Nephron (organoid): ENCODE results near the gene PRR18.

Source experiments
- H3K27ac Mint-ChIP-seq, 3 experiments: 2 replicates each; pipeline ENCODE4 v1.8.0; 2020; ENCODE audit warnings: mixed read lengths in 3 of 3, mild to moderate bottlenecking in 2 of 3, moderate library complexity in 1 of 3
- H3K27me3 Mint-ChIP-seq: 2 replicates; pipeline ENCODE4 v1.8.0; 2021; ENCODE audit warnings: low read depth, mild to moderate bottlenecking, moderate library complexity, mixed read lengths
- H3K36me3 Mint-ChIP-seq: 2 replicates; pipeline ENCODE4 v1.8.0; 2020; ENCODE audit warnings: low read depth, mixed read lengths
- H3K4me1 Mint-ChIP-seq: 2 replicates; pipeline ENCODE4 v1.8.0; 2020; ENCODE audit warnings: mixed read lengths
- H3K4me3 Mint-ChIP-seq, 3 experiments: 2 replicates each; pipeline ENCODE4 v1.8.0; 2020; ENCODE audit warnings: mild to moderate bottlenecking in 3 of 3, mixed read lengths in 3 of 3, moderate library complexity in 2 of 3
- H3K9me3 Mint-ChIP-seq: 2 replicates; pipeline ENCODE4 v1.8.0; 2020; ENCODE audit warnings: mixed read lengths
- TF ChIP-seq, protein P1 (sequence below), 3 experiments: fragments of 200-600 bp; sonication (generic); IDR thresholded peaks; one replicate each; pipeline ENCODE4 v1.5.0; 2021; ENCODE audit warnings: antibody characterized with exemption in 3 of 3; ENCODE audit not compliant: unreplicated experiment in 3 of 3

The PRR18 gene

DNA sequence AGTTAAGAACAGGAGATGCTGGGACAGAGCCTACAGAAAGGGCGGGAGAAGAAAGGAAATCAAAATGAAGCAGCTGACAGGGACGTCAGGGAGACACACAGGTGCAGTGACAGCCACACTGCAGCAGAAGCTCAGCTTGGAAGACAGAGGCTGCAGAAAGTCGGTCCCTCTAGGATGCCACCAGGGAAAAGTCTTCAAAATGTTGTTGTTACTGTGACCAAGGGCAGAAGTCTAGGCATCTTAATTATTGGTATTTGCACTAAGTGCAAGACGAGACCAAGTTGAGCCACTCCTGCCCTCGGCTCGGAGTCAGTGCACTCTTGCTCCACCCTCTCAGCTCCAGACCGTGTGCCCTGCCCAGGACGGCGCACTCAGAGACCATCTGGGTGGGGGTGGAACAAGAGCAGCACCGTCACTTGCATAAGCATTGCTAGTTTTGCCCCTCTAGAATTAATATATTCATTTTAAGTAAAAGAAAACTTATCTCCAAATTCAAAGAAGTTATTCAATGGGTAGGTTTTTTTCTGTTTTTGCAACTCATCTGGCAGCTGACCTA, 2.6 kb downstream of the PRR18 start:
- Mint-ChIP-seq H3K36me3 (no peaks in the 10 kb centered on the region), H3K27me3 (peaks cover 70% of the 10 kb centered on the region), H3K27ac (no peak overlapping the region), H3K9me3 (no peaks in the 10 kb centered on the region), H3K4me3 (peak overlapping the region; percentile 67 to 78 (median 67)), H3K4me1 (peaks cover 10% of the 10 kb centered on the region)
- TF ChIP-seq, protein P1, sequence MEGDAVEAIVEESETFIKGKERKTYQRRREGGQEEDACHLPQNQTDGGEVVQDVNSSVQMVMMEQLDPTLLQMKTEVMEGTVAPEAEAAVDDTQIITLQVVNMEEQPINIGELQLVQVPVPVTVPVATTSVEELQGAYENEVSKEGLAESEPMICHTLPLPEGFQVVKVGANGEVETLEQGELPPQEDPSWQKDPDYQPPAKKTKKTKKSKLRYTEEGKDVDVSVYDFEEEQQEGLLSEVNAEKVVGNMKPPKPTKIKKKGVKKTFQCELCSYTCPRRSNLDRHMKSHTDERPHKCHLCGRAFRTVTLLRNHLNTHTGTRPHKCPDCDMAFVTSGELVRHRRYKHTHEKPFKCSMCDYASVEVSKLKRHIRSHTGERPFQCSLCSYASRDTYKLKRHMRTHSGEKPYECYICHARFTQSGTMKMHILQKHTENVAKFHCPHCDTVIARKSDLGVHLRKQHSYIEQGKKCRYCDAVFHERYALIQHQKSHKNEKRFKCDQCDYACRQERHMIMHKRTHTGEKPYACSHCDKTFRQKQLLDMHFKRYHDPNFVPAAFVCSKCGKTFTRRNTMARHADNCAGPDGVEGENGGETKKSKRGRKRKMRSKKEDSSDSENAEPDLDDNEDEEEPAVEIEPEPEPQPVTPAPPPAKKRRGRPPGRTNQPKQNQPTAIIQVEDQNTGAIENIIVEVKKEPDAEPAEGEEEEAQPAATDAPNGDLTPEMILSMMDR (IDR thresholded peaks at IDR 0.05; ENCODE audit: unreplicated experiment in 3 of 3), result no peak

DNA sequence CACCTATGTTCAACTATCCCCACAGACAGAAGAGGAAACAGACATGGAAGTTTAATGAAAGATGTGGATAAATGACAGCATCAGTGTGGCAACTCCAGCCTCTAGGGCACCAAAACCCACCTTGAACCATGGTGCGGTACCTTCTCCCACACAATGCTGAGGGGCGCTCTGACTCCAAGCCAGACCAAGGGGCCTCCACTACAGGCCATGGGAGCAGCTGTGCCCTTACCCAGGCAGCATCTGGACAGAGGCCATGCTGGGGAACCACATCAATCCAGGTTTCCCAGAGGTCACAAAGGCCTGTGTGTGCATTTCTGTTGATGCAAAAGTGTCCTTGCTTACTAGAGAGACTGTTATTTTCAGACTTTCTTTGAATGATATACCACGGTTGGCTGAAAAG, 4.1 kb downstream of the PRR18 start:
- Mint-ChIP-seq H3K27me3 (peaks cover 58% of the 10 kb centered on the region), H3K27ac (no peak overlapping the region), H3K4me3 (no peak overlapping the region), H3K36me3 (no peaks in the 10 kb centered on the region), H3K4me1 (peaks cover 10% of the 10 kb centered on the region), H3K9me3 (no peaks in the 10 kb centered on the region)
- TF ChIP-seq, protein P1 (IDR thresholded peaks at IDR 0.05; ENCODE audit: unreplicated experiment in 3 of 3), result no peak

DNA sequence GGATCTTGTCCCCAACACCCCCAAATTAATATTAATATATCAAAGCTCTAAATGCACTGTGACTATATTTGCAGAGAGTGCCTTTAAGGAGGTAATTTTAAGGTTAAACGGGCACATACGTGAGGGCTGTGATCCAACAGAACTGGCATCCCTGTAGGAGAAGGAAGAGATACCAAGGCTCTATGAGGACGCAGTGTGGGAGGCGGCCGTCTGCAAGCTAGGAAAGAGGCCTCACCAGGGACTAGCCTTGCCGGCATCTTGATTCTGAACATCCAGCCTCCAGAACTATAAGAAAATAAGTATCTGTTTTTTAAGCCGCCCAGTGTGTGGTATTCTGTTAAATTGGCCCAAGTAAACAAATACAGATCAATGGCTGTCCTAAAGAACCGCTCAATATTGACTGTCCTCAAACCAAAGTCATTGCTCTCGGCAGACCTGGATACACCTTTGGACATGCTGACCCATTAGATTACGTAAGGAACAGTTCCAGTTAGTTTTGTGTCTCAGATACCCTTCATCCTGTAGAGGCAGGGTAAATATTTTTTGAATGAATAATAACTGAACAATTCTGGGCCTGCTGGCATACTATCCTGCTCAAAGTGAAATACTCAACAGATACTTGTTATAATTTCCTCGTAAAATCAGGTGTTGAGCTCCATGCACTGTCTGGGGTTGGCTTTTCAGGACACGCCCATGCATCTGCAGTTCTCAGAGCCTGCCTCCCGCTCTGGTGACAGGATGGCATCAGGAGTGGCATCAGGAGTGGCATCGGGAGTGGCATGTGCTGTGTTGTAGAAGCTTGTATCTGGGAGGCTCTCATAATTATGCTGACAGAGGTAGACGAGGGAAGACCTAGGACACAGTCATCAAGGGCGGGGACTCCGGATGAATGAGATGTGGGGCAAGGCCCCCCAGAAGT, 6.3 kb downstream of the PRR18 start:
- H3K4me3 Mint-ChIP-seq, result no peak overlapping the region
- peaks cover 2% of the 10 kb centered on the region for H3K9me3 Mint-ChIP-seq
- H3K4me1 Mint-ChIP-seq, result peaks cover 10% of the 10 kb centered on the region
- no peaks in the 10 kb centered on the region for H3K36me3 Mint-ChIP-seq
- TF ChIP-seq, protein P1 (IDR thresholded peaks at IDR 0.05; ENCODE audit: unreplicated experiment in 3 of 3), result no peak
- no peak overlapping the region for H3K27ac Mint-ChIP-seq
- H3K27me3 Mint-ChIP-seq, result peaks cover 58% of the 10 kb centered on the region

DNA sequence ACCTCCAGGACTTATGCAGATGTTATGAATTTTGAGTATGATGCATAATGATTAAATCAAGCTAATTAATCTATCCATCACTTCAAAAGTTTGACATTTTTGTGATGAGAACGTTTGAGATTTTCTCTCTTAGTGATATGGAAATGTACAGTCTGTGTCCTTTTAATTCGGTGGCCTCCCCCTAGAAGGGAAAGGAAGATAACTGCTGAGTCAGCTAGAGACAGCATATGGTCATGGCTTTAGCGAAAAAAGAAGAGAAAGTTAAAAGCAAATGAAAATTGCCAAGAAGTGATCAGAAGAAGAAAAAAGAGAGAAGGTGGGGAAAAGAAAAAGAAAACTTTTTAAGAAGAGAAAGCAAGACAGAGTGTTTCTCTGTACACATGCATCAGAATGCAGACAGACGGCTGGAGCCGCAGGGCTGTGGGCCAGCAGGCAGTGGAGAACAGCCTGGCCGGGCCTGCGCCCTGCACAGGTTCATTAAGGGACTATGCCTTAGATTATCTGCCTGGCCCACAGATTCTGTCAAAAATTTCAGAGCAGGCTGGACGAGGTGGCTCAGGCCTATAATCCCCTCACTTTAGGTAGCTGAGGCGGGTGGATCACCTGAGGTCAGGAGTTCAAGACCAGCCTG, 7.7 kb downstream of the PRR18 start:
- H3K36me3 Mint-ChIP-seq, result no peaks in the 10 kb centered on the region
- peaks cover 5% of the 10 kb centered on the region for H3K9me3 Mint-ChIP-seq
- no peak overlapping the region for H3K27ac Mint-ChIP-seq
- TF ChIP-seq, protein P1 (IDR thresholded peaks at IDR 0.05; ENCODE audit: unreplicated experiment in 3 of 3), result no peak
- H3K4me1 Mint-ChIP-seq, result peaks cover 4% of the 10 kb centered on the region
- peaks cover 52% of the 10 kb centered on the region for H3K27me3 Mint-ChIP-seq
- H3K4me3 Mint-ChIP-seq, result no peak overlapping the region

DNA sequence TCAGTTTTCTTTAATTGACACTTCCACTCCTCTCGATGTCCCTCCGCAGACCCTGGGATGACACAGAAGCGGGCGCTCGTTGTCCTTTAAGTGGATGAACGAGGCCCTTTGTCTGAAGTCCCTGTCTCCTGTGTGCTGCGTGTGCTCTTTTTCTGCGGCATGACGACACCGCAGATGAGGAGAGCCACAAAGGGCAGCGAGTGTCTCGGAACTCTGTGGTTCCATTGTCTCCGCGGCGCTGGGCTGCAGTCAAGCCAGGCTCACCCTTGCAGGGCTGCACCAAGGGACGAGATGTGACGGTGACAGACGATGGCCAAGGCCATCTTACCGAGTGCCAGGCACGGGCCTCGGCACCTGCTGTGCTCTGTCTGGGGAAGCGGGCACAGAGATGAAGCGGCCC, 10.6 kb downstream of the PRR18 start:
- Mint-ChIP-seq H3K36me3 (no peaks in the 10 kb centered on the region), H3K27ac (no peak overlapping the region), H3K9me3 (peaks cover 9% of the 10 kb centered on the region), H3K4me3 (no peak overlapping the region), H3K27me3 (peaks cover 41% of the 10 kb centered on the region), H3K4me1 (no peaks in the 10 kb centered on the region)
- TF ChIP-seq, protein P1 (IDR thresholded peaks at IDR 0.05; ENCODE audit: unreplicated experiment in 3 of 3), result no peak
